Esophagus squamous epithelium (tissue), 4 donors: ENCODE data around the gene SEC22C.

Experiments
- POLR2A ChIP-seq, 4 donors: fragments of 450-650 bp; IDR thresholded peaks; one replicate each; pipeline ENCODE4 v1.6.1; 2017; ENCODE audit warnings: antibody characterized with exemption in 4 of 4, mild to moderate bottlenecking in 4 of 4, moderate library complexity in 3 of 4
- TF ChIP-seq, protein P1 (sequence below), 6 experiments: fragments of 450-650 bp in 4 of 6; fragments of 200-600 bp in 2 of 6; sonication (generic) in 2 of 6; IDR thresholded peaks; one replicate each; pipeline ENCODE4 v1.5.1; 2016 to 2019; ENCODE audit warnings: antibody characterized with exemption in 6 of 6, mild to moderate bottlenecking in 4 of 6, moderate library complexity in 4 of 6

DNA sequence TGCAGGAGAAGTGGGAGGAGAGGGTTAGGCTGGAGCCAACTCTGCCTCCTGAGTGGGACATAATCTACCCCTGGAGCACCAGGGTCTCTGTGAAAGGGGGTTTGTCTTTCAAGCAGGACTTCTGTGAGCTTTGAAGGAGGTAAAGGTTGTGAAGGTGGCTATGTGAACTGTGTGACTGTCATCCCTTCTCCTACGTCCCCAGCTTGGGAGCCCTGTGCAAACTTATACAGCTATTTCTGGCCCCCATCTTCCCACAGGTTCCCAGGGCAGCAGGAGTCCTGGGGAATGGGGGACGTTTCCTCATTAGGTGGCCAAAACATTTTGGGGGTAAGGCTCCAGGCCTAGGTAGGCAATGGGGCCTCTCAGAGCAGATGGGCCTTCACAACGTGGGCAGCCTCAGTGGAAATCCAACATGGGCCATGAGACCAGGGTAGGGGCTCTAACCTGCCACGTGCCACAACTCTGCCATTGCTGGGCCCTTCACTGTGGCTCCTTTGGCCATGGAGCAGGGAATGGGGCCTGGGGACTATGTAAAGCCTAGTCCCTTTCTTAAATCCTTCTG is 75.8 kb downstream of the SEC22C start:
- TF ChIP-seq, protein P1, sequence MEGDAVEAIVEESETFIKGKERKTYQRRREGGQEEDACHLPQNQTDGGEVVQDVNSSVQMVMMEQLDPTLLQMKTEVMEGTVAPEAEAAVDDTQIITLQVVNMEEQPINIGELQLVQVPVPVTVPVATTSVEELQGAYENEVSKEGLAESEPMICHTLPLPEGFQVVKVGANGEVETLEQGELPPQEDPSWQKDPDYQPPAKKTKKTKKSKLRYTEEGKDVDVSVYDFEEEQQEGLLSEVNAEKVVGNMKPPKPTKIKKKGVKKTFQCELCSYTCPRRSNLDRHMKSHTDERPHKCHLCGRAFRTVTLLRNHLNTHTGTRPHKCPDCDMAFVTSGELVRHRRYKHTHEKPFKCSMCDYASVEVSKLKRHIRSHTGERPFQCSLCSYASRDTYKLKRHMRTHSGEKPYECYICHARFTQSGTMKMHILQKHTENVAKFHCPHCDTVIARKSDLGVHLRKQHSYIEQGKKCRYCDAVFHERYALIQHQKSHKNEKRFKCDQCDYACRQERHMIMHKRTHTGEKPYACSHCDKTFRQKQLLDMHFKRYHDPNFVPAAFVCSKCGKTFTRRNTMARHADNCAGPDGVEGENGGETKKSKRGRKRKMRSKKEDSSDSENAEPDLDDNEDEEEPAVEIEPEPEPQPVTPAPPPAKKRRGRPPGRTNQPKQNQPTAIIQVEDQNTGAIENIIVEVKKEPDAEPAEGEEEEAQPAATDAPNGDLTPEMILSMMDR (IDR thresholded peaks at IDR 0.05): no peak
- TF ChIP-seq POLR2A (IDR thresholded peaks at IDR 0.05): no peak
